GM21529 (cell line): ENCODE measurements around the gene FNDC10.
A peak's percentile ranks its signal among the peaks of the same experiment; 100 is the strongest.
"Not testable (repeated sequence)": the region's sequence is repeated elsewhere in the genome, so short reads cannot be mapped to it uniquely, and the experiment has no call there.

Experiments used
- ATAC-seq: cut with Tn5 transposase; IDR thresholded peaks from one replicate; pipeline ENCODE4 v1.9.1; 2021; ENCODE audit not compliant: unreplicated experiment

Gene FNDC10

DNA sequence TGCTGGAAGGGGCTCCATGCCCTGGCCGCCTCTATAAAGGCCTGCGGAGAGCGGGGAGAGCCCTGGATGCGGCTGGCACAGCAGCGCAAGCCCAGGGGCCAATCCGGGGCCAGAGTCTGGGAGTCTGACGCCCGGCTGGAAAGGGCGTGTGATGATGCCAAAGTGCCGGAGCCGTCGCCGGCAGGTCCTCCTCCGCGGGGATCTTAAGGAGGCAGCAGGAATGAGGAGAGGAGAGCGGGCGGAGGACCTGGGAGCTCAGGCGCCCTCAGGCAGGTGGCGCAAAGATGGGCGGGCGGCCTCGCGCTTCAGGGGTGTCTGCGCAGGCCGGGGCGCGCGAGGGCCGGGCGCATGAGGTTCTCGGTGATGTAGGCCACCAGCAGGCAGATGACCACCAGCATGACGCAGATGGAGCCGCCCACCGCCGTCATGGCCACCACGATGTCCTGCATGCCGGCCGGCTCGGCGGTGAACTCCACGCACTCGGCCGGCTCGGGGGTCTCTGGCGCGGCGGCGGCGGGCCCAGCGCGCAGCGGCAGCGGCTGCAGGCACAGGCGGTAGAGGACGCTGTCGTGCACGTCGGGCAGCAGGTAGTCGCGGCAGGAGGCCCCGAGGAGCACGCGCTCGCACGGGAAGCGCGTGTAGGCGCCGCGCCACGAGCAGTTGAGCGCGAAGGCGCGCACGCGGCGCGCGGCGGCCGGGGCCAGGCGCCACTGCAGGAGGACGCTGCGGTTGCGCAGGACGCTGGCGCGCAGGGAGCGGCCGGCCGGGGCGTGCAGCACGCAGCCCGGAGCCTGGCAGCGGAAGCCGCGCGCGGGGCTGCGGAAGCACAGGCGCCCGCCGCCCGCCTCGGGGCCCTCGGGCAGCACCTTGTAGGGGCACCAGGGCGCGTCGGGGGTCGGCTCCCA, 653 bp downstream of the FNDC10 start:
- ATAC-seq, result no peak

DNA sequence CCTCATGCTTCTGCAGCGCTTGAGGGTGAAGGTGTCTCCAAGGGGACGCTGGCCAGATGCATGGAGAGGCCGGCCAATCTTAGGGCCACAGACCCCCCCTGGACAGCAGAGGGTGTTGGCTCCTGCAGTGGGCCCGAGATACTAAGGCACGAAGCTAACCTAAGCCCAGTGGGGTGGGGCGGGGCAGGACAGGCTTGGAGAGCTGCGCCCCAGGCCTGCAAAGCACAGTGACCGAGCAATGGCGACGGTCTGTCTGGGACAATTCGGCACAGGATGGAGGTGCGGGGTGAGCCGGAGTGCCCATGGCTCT, 1.3 kb downstream of the FNDC10 start:
- no peak for ATAC-seq

DNA sequence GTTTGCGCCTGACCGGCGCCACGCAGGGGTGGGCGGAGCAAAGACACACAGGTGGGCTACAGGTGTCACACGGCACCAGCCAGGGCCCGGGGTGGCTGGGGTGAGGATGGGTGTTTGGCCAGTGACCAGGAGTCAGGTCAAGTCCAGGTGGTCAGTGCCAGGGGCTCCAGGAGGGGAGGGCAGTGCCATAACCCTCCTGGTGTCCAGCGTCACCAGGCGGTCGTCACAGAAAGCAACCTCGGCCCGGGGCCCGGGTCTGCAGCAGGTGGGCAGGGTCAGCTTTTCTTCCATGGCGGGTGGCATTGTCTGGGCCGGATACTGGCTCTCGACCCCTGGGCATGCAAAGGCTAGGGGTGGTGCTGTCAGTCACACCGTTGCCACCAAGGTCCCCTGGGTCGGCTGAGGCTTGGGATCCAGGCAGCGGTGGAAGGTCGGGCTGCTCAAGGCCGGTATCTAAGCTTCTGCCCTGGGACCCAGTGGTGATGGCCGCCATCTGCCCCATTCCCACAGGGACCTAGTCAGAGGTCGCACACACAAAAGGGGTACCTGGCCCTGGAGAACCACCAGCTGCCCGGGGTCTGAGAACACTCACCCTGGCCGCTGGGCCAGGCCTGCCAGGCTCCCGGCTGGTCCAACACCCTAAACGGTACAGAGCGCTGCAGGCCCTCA, 1.8 kb downstream of the FNDC10 start:
- no peak for ATAC-seq

DNA sequence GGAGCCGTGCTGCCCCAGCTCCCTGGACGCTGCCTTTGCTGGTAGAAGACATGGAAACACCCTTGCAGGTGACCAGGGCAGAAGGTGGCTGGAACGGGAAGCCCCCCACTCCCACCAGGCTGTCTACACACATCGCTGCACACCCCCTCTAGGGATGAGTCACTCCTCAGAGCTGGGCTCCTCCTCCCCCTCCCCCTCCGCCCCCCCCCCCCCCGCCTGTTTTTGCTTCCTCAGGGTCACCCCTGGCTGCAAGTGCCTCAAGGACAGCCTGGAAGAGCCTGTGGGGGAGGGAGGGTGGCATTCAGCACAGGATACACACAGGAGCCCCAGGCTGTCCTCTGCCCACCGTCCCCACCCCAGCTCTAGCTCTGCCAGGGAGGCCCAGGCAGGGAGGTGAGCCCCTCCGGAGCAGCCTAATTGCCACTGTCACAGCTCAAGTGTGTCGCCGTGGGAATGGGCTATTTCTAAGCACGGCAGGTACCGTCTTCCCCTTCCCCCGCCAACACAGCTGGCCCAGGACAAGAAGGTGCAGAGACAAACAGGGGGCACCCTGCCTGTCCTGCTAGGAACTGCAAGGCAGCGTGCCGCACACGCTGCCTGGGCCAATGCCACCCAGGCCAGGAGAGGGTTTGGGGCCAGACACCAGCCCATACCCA, 2.5 kb downstream of the FNDC10 start:
- no peak for ATAC-seq

DNA sequence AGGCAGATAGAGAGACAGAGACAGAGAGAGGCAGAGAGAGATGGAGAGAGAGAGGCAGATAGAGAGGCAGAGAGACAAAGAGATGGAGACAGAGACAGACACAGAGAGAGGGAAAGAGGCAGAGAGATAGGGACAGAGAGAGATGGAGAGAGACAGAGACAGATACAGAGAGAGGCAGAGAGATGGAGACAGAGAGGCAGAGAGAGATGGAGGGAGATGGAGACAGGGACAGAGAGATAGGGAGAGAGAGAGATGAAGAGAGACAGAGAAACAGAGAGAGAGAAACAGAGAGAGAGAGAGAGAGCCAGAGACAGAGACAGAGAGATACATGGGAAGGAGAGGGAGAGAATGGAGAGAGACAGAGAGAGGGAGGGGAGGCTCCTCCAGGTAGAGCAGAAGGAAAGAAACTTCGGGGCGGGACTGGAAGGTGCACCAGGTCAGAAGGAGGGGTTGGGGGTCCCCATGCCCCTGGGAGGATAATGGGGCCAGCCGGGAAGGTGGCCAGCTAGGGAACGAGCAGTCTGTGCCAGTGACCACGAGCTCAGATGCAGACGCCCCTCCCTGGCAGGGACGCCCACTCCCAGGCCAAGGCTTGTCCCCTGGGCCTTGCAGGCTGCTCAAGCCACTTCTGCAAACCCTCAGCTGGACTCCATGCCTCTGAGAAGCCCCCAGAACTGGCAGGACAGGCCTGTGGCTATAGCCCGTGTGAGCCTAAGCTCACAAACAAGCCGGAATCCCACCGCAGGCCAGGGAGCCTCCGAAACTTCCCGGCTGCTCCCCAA, 3.3 kb downstream of the FNDC10 start:
- ATAC-seq, result no peak

DNA sequence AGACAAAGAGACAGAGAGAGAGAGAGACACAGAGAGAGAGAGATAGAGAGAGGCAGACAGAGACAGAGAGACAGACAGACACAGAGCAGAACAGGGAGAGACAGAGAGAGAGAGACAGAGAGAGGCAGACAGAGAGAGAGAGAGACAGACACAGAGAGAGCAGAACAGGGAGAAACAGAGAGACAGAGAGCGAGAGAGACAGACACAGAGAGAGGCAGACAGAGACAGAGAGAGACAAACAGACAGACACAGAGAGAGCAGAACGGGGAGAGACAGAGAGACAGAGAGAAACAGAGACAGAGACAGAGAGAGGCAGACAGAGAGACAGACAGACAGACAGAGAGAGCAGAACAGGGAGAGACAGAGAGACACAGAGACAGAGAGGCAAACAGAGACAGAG, 4.6 kb downstream of the FNDC10 start:
- ATAC-seq, result not testable (repeated sequence)

DNA sequence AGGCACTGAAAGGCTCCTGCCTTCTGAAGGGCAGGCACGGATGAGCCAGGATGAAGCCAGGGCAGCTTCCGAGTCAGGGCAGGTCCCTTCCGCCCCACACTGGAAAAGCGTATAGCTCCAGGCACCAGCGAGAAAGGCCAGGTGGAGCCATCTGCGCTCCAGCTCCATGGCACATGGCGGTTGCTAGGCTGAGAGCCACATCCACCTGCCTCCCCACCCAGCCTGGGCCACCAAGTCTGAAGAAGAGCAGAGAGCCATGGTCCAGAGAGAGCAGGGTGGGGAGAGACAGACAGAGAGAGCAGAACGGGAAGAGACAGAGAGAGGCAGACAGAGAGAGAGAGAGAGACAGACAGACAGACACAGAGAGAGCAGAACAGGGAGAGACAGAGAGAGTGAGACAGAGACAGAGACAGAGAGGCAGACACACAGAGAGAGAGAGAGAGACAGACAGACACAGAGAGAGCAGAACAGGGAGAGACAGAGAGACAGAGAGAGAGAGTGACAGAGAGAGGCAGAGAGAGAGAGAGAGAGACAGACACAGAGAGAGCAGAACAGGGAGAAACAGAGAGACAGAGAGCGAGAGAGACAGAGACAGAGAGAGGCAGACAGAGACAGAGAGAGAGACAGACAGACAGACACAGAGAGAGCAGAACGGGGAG, 5.2 kb downstream of the FNDC10 start:
- ATAC-seq, result no peak

DNA sequence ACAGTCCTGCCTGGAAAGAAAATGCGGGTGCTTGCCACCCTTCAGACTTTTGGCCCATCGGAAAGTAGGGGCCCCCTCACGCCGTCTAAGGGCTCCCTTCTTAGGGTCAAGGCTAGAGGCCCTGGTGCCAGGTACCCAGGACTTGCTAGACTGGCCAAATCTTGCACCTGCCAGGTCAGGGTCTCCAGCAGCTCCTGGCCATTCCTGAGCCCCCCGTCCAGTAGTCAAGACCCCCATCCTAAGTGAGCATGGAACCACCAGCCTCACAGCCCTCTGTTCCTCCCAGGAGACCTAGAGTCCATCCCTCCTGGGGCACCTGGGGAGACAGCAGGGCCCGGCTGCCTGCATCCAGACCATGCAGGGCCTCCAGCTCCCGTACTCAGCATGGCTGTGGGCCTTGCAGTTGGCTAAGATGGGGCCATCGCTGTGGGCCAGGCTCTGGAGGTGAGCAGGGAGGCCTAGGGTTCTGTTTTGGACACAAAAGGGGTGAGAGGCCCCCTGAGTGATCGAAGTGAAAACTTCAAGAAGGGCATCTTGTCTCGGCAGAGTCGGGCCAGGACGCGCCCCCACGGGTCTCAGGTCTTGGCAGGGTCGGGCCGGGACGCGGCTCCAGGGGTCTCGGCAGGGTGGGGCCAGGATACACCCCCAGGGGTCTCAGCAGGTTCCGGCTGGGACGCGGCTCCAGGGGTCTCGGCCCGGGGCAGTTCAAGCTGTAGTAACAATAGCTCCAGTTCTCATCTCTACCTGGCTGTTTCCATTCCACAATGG, 5.9 kb downstream of the FNDC10 start:
- ATAC-seq, result no peak

DNA sequence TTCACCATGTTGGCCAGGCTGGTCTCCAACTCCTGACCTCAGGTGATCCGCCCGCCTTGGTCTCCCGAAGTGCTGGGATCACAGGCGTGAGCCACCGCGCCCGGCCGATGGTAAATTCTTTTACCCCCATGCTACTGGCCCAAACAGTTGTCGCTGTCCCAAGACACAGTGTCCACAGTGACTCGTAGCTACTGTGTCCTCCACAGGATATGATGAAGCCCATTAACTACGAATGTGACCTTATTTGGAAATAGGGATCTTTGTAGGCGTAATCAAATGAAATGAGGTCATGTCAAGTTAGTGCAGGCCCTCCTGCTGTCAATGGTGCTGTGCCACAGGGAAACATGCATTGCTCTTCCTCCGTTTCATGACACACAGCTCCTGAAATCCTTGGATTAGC, 8.5 kb downstream of the FNDC10 start:
- ATAC-seq, result no peak

DNA sequence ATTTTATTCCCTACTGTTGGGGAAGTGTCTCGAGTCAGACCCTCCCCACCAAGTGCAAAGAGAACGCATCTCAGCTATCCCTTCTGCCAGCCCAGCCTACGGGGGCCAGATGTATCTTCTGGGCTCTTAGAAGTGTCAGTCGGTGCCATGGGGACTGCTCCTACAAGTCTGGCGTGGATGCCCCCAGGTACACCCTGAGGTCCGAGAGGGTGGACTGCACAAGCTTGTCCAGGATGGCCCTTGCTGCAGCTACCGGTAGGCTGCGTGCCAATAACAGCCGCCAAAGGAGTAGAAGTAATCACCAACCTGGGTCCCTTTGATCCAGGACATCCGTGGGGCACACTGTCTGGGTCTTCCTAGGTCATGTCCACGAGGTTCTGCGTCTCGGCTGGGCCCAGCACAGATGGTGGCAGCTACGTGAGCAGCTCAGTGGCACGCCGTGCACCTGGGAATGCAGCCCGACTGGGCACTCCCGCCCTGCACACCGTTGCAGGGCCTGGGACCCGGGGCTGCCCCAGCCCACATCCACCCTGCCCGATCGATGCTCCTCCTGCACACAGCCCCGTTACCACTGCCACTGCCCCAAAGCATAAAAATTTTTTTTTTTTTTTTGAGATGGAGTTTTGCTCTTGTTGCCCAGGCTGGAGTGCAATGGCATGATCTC, 16.5 kb downstream of the FNDC10 start:
- ATAC-seq, result no peak

DNA sequence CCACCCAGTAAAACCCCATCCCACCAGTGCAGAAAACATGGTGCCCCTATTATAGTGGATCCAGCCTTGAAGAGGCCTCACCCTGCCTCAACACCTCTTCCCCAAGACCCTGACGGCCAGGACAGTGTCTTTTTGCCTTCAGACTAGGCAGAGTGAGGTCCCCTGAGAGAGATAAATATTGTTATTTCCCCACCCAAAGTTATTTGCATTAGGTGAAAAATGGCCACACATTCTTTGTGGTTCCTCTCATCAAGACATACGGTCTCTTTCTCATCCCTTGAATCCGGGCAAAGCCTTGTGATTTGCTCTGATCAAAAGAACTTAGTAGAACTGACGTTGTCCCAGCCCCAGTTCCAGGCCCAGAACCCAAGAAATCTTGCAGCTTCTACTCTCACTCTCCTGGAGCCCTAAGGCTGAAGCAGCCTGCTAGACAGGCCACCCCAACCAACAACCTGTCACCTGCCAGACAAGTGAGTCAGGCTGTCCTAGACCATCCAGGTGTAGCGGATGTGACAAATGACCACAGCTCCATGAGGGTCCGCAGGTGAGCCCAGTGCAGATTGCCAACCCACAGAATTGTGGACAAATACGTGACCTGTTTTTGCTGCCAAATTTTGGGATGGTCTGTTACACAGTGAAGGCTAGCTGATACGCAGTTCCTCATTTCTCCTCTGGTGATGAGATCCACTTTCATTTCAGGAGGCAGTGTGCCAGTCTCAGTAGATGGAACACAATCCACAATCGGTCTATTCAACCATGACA, 17.2 kb downstream of the FNDC10 start:
- no peak for ATAC-seq

DNA sequence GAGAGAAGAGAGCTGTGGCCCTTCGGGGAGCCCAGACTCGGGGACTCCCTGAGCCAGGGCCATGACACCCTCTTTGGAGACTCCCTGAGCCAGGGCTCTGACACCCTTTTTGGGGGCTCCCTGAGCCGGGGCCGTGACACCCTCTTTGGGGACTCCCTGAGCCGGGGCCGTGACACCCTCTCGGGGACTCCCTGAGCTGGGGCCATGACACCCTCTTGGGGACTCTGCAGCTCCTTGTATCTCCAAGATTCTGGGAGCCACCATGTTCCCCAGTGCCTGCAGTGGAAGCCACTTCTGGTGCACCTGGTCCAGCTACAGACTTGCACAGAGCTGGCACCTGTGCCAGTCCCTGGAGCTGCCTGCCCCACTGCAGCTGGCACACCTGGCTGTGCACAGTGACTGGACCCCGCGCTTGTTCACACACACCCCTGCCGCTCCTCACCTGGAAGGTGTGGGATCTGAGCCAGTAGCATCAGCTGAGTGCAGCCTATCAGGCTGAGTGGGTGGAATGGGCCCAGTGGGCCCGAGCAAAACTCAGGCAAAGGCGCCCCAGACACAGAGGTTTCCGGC, 21.5 kb downstream of the FNDC10 start:
- no peak for ATAC-seq

DNA sequence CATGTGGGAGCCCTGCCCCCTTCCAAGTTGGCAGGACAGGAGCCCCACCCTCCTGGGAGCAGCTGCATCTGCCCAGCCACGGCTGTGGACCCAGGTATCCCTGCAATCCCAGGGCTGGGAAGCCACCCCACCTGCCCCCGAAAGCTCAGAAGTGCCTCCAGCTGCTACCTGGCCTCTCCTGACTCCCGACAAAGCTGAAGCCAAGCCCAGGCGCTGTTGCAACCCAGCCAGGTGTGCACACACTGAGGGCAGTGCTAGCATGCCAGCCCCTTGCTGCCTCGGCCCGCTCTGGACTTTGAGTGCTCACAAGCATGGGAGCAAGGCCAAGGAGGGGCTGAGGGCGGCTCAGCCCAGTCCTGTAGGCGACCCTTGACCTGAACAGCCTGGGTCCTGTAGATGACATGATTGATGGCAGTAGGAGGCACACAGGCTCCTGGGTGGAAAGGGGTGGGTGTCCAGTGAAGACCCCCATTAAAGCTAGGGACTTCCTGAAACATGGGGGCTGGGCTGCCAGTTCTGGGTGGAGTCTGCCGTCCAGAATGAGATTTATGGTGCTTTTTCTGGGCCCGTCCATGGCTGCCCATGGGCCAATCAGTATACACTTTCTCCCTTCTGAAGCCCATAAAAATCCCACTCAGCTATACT, 22.4 kb downstream of the FNDC10 start:
- no peak for ATAC-seq

DNA sequence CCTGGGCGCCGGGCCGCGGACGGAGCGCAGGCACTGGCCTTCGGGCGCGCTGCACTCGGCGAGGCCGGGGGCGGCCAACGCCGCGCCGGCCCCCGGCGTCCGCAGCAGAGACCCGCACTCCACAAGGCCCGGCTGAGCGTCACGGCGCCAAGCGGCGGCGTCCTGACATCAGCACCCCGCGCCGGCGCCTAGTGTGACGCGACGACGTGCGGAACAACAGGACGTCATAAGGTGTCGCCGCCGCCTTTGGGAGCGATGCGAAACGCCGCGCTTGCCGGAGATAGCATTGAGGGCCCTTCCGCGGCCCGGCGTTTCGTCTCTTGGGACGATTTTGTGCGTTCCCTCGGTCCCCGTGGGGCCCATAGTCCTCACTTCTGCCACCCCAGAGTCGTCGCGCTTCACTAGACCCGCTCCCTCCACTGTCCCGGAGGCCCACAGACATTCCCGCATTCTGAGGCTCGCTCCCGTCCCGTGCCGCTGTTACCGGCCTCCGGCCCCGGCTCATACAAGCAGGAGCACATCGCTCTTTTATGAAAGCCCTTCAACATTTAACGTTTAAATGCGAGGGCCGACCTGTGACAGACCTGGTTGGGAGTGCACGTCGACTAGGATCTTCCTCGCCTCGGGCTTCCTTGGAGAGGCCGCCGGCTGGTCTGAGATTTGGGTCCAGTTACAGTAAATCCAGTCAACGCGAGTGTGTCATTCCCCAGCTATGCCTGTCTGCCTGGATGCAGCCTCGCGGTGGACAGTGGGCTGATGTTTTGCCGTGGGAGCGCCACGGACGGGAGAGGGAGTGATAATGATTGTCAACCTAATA, 25.0 kb downstream of the FNDC10 start, which contains the start of gene SSU72:
SSU72 (minus strand) TSS at position 143 of the 817 bp plus-strand sequence. CDS start 306 bp downstream, outside the sequence.
- peak; percentile 74 for ATAC-seq

DNA sequence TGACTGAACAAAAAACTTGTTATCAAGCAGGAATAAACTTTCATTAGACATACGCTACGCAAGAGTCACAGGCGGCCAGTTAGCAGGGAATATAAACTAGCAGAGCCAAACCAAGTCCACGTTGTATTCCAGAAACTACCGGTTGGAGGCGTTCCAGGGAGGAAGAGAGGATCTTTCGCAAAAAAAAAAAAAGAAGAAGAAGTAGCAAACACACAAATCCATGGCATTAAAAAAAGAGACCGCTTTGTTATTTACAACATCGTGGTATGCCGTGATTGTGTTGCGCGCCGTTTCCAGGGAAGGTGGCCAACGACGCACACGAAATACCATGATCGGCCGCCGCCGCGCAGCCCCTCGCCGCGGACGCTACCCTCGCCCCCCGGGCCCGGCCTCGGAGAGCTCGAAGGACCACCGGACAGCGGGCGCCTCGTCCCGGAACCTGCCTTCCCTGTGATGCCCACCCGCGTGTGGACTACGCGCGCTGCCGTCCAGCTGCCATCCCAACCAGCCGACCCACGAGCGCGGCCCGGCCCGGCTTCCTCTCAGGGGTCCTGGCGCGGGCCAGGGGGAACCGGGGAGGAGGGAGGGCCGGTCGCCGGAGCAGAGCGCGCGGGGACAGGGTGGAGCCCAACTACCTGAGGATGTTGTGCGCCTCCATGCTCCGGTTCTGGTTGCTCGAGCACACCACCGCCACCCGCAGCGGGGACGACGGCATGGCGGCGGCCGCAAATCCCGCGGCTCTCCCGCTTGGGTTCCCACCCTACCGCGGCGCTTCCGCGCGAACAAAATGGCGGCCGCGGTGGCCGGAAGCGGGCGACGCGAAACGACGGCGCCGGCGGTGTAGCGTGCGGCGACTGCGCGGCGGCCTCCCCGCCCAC, 25.9 kb downstream of the FNDC10 start:
- ATAC-seq, result peak; percentile 56

DNA sequence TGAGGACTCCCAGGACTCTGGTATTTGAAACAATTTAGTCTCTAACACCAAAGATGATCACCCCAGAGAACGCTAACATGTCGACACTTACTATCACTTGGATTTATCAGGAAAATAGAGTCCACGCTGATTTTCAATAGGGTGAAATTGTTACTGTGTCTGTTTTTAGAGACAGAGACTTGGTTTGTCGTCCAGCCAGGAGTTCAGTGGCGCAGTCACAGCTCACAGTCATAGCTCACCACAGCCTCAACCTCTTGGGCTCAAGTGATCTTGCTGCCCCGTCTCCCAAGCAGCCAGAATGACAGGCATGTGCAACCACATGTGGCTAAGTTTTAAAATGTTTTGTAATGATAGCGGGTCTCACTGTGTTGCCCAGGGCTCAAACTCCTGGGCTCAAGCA, 30.6 kb downstream of the FNDC10 start:
- no peak for ATAC-seq
